Dermis microvascular lymphatic vessel endothelial cell (primary cell): ENCODE data around the gene GLP1R. TPM values are rescaled to one million over a fixed set of nuclear protein-coding genes. Genes with fewer than 3 reads are reported as not detected.

Experiments
- DNase-seq, 2 donors: peaks; one replicate each; pipeline versions ENCODE4 v3.0.0 to v3.0.0-alpha.2; 2010; ENCODE audit warnings: low read depth in 2 of 2
- total RNA-seq: library from RNA; depleted of rRNA; stranded (reverse); fragments of >200 nt; gene quantifications from 2 replicates; pipeline ENCODE4 v1.2.1, GENCODE V29; 2014

The GLP1R gene
- total RNA-seq, 1 donor from 2014 or later = not detected

DNA sequence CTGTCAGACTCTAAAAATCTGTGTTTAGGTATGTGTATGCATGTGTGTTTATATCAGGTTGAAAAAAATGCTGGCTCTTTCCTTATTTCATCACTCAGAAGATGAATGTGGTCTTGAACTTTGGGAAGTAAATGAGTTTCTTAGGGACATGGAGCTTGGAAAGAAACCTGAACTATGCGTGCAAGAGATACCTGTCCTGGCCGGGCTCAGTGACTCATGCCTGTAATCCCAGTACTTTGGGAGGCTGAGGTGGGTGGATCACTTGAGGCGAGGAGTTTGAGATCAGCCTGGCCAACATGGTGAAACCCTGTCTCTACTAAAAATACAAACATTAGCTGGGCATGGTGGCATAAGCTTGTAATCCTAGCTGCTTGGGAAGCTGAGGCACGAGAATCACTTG lies 4.4 kb upstream of the GLP1R start:
- DNase-seq = no peak

DNA sequence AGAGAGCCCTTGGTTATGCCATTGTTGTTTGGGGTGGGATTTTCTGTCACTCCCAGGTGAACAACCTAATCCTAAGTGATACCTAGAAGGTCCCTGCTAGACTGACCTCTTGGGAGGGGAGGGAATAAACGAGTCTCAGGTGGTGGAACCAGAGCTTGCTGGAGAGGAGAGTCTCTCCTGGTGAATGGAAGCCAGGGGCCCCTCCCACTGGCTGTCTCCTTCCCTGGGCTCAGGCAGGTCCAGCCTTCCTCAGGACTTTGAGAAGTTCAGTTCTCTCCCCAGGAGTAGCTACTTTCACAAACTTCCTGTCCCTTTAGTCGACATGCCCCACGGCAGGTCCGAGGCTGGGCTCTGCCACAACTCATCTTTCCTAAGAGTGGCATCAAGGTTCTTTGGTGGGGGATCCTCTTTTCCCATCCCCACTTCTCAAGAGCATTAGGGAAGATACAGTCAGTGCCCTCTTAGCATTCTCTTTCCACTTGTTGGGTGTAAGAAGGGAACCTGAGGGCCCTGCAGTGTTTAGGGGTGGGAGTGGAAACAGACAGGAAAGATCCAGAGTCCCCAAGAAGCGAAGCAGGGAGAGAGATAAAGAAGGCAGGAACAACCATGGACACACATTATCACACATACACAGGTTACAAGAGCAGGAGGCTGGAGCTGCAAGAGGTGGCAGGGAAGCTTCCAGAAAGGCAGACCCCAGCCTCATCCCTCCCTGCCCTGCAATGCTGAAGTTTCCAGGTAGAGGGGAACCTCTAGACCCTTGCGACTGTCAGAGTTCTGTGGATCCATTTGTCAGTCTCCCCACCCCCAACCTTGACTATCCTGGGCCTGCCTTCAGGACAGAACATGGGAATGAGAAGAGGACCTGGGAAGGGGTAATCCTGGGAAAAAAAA lies 900 bp upstream of the GLP1R start:
- no peak for DNase-seq

DNA sequence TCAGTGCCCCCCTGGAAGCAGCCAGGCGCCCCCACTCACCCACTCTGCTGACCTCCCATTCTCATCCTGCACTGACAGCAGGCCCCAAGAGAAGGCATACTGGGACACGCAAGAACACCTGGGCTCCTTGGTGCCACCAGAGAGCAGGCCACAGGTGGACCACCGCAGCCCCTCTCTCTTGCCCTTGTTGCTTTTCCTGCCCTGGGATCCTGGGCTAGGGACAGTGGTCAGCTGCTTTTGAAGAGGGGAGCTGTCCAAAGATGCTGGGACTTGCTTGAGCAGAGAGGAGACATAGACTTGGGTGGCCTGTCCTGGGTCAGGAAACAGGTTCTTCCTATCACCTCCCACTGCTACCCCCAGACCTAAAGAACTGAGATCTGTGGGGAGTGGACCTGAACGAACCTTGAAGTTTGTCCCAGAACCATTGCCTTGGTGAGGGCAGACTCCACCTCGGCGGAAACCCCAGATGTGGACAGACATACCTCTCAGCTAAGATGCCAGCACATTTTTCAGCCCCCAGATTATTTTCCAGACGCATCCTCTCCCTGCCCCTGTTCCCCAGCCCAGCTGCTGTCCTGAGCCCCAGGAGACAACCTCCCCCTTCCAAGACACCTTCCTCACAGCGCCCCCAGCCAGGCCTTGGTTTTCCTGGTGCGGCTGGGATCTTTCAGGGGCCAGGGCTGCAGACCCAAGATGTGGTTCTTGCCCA lies 1.1 kb downstream of the GLP1R start:
- no peak for DNase-seq

DNA sequence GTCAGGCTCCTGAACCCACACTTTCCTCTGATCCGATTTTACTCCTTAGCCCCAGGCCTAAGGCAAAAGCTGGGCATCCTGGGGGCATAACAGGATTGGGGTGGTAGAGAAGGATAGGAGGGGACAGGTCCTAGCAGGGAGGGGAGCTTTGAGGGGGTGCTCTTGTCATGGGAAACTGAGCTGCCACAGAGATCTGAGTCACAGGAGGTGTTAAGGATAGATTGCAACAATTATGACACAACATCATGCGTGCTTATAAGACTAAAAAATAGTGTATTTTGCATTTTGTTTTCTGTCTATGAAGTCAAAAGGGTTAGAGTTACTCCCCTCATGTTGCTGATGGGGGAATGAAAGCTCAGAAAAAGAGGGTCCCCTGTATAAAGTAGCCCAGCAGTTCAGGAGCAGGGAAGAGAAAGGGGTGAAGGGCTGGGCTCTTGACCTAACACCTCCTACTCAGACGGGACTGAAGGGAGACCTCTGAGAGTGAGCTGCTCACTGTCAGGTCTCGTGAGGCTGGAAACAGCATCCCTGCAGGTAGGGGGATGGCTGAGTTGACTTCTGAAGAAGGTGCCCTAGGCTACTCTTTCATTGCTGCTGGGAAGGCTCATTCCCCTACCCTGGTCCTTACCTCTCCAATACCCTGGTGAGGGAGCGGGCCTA lies 2.0 kb downstream of the GLP1R start:
- no peak for DNase-seq

DNA sequence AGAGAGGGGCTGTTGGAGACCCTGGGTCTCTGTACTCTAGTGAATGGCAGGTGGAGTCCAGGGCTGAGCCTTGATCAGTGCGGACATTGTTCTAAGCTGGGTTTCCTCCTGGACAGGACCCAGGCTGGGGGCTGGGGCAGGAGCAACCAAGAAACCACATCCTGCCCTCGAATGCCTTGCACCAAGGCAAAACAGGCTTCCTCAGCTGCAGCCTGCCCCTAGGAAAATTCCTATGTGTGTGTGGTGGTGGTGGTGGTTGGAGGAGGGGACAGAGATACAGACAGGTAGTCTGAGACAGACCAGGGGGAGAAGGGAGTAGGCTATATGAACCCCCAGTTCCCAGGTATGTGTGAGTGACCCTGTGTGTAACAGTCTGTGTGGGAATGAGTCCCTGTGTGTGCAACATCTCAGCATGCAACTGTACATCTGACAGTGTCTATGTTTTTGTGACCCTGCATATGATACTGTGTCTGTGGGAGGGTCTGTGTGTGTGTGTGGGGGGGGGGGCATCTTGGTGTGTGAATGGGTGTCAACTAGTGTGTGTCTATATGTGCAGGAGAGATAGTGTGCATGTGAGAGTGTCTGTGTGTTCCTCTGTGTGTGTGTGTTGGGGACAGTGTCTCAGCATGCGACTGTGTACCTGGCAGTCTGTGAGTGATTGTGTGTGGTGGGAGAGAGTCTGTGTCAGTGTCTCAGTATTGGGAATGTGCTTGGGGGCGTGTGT lies 3.0 kb downstream of the GLP1R start:
- DNase-seq = no peak

DNA sequence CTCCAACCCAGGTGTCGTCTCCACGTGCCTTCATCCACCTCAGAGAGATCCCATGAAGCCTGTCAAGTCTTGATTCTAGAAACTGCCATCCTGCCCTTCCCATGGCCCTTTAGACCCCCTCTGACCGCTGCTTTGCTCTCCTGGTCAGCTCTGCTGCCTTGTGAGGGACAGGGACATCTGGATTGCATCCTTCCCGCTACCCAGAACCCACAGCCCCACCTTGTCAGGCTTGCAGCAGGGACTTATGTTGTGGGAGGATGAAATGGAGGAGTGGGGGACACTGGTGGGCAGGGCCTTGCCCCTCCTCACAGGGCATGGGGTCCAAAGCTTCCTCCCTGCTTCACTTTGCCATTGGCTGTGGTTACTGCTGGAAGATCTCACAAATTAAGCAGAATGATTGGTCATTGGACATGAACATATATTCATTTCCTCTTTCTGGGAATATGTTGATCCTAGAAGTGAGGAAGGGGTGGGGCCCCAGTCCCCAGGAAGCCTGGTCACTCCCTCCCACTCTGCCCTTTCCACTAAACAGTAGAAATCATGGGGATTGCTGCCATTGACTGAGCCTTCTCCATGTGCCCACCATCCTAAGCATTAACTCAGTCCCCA lies 4.5 kb downstream of the GLP1R start:
- no peak for DNase-seq

DNA sequence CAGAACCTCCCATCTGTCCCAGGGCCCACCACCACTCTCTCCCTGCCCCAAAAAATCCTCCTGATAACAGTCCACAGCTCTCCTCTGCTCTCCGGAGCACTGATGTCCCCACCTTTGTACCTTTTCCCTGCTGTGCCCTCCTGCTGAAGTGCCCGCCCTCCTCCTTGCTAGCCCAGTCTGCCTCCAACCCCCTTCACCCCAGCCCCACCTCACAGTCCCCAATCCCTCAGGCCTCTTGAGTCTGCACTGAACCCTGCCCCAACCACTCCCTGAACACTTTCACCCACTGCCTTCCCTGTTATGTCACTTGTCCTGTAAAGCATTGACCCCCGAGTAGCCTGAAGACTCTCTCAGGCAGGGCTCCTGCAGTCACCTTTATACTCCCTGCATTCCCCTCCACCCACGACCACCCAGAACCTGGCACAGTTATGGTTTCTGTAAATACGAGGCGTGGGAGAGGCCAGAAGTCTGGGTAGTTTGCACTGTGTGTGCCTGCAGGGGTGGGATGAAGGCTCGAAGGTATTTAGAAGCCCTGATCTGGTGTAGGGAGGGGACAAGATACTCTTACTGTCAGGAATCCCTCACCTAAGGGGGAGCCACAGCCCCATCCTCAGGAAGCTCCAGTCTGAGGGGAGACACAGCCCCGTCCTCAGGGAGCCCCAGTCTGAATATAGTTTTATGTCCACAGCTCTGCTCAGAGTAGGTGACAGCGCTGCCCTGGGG lies 5.4 kb downstream of the GLP1R start:
- no peak for DNase-seq

DNA sequence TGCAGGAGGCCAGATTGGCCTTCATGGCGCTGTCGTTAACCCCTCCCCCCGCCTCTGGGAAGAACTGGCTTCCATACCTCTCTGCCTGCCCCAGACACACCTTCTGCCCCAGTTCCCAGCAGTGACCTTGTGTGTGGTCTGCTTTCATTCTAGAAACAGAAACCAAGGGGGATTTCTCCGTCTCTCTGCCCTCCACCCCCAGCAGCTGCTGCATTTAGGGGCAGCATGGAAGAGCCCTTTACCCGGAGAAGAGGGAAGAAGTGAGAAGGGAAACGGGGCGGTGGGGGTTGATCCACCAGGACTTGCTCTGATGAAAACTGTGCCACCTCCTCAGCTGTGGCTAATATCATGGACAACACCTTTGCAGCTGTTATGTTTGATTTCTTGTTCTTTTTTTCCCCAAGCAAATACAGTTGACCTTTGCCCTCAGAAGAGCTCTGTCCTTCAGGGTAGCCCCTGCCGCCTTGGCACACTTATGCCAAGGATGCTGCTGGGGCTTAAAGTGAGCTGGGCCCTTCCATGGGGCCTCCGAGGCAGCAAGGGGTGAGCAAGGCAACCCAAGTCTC lies 6.1 kb downstream of the GLP1R start:
- no peak for DNase-seq

DNA sequence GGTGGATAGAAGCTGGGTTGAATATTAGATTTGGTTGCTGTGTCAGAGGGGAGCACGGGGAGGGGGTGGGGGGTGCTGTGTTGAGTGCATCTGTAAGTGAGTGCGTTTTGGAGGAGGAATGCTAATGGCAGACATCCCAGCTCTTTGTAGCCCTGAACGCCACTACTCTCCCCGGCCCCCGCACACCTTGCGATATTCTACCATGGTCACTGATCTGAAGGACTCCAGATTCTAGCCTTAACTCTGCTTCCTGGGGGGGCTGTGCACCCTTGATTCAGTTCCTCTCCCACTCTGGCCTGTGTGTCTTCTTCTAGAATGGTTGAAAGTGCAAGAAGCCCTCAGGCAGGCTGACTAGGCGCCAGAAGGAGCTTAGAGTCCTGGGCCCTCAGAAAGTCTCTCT lies 7.1 kb downstream of the GLP1R start:
- DNase-seq = no peak

DNA sequence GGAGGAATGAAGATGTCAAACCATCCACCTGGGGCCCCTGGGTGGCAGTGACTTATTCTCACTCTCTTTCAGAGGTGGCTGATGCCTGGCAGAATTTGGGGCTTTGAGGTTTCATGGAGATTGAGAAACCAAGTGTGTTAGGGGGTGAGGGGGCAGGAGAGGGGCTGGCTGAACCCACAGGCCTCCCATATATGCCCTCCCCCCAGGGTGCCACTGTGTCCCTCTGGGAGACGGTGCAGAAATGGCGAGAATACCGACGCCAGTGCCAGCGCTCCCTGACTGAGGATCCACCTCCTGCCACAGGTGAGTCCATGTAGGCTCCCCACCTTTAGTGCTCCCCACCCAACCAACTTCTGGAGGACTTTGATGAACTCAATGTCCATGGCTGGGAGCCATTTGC lies 7.6 kb downstream of the GLP1R start:
- DNase-seq = no peak

DNA sequence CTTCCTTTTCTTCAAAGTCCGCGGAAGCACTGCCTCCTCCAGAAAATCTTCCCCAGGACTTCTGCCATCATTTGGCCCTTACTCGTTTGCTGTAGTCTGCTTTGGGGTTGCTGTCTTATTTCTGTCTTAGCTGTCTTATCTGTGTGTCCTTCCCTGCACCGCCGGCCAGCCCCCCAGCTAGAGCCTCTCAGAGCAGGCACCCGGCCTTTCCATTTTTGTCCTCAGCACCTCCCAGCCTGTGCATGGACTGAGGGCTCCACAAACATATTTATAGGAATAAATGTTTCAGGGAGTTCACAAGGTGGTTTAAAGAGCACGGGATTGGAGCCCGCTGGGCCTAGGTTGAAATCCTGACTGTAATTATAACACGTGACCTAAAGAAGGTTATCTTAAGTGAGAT lies 8.1 kb downstream of the GLP1R start:
- no peak for DNase-seq

DNA sequence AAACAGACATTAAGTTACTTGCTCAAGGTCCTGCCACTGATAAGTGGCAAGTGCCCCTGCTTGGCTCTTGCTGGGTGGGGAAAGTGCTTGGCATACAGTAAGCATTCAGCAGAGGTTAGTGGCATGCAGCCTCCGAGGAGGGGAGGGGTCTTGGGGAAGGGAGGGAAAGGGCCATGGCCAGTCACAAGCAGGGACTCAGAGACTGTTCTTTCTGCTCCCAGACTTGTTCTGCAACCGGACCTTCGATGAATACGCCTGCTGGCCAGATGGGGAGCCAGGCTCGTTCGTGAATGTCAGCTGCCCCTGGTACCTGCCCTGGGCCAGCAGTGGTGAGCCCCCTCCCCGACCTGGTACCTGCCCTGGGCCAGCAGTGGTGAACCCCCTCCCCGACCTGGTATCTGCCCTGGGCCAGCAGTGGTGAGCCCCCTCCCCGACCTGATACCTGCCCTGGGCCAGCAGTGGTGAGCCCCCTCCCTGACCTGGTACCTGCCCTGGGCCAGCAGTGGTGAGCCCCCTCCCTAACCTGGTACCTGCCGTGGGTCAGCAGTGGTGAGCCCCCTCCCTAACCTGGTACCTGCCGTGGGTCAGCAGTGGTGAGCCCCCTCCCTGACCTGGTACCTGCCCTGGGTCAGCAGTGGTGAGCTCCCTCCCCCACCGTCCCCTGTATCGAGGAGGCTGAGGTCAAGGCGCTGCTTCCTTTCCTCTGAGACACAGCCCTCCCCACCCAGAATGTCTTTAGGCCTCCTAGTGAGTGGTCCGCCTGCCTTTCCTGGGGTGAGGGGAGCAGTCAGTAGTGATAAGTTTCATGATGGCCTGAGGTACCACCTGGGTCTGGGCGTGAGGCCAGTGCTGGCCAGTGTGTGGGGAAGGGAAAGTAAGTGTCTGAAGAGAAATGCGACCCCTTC lies 8.9 kb downstream of the GLP1R start:
- DNase-seq = no peak

DNA sequence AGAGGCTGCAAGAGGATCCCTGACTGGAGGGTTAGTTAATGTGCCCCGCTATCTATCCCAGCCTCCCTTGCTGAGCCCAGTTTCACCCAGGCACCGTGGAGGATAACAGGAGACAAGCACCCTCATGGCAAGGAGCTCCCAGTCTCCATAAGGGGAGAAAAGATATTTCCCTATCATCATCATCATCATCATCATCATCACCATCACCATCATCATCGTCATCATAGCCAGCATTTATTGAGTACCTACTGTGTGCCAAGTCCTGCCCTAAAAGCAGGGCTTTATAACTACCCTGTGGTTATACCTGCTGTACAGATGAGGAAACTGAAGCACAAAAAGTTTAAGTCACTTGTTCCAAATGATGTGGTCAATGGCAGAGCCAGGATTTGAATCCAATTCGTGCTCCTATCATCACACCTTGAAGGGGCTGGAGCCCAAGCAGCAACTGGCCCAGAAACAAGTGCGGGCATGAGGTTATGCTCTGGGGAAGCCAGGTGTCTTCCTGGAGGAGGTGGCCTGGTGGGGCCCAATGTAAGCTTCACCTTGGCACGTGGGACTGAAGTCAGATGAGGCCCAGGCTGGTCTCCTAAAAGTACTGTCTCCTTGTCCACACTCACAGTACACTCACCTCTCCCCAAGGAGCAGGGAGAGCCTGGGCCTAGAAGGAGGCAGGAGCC lies 10.0 kb downstream of the GLP1R start:
- no peak for DNase-seq

DNA sequence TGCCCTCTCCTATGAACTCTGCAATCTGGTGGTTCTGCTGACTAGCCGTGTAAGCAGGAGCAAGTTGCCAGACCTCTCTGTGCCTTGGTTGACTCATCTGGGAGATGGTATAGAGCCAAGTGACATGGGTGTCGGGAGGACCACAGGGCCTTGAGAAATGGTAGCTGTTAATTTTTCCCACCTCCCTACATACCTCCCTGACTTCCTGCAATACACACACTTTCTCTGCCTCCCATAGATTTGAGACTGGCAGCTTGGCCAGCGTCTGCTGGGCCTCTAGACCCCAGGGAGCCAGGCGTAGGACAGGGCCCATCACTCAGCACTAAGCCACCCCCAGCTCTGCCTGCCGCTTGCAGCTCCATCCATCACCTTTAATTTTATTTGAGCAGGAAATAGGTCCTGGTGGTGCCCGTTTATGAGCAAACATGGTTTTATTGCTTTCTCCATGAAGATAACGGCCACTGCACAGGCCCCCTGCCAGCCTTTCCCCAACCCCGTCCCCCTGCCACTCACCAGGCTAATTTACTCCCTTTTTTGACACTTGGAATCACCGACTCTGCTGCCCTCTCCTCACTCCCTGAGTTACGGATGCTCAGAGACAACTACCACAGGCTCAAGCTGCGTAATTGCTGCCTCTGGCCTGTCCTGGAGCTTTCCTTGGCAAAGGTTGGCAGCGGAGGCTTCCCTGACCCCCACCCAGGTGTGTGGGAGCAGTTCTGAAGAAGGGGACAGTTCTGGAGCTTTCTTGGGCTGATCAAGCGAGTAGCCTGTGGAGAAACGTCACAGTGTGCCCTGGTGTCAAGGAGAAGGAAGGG lies 11.1 kb downstream of the GLP1R start:
- no peak for DNase-seq

DNA sequence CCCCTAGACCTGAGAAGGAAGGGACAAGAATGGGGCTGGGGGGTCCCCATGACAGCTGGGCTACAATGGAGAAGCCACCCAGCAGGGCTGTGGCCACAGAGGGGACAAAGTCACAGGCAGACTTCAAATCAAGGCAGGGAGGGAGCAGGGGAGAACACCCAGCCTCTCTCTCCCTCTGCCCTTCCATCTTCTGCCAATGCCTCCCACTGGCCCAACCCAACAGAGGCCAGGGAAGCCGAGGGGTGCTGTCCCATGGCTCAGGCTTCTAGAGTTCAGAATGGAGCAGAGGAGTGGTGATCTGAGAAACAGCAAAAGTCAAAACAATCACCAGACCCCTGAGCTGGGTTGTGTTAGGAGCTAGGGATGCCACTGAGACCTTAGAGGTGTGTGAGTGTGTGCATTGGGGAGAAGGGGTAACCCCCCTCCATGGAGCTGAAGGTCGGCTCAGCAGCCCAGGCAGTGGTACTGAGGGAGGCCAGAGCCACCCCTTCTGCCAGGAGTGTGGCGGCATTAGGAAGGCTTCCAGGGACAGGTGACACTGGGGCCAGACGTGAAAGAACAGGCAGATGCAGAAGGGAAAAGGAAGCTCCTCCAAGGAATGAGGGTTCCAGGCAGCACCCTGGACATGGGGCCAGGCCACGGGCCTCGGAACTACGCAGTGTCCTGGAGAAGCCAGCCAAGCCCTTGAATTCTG lies 12.0 kb downstream of the GLP1R start:
- DNase-seq = no peak

DNA sequence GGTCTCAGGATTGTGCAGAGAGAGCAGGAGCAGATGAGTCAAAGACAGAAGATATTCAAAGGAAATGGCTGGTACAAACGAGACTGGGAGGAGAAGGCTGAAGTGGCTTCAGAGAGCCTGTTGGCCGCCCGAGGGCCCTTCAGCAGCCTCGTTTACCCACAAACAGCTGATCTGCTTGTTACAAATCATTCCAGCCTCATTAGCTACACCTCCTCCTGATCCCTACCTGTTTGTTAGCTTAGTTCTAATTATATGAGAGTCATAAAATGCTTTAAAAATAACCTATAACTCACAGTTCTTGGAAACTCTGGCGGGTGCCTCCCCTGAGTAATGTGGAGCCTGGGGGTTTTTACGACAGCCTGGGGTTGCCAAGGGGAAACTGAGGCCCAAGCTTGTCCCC lies 12.6 kb downstream of the GLP1R start:
- DNase-seq = no peak

DNA sequence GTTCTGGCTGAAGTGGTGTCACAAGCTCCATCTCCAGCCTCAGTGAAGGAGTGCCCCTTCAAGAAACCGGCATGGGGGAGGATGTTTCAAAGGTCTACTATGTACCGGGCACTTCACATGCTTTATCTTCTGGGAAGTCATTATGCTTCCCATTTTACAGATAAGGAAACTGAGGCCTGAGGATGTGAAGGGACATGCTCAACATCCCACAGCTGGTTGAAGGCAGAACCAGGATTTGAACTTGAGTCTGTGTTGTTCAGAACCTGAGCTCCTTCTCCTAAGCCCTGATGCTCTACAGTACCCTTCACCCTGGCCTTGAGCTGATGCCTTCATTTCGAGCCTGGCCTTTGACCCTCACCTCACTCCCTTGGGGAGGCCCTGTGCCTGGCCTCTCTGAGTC lies 13.0 kb downstream of the GLP1R start:
- DNase-seq = no peak
